NCI-H2107 (cell line): ENCODE results near the gene NRG2.

Experiments used
- DNase-seq: peaks from one replicate; lab custom pipeline; 2025; lab: John Stamatoyannopoulos, UW

NRG2 gene

DNA sequence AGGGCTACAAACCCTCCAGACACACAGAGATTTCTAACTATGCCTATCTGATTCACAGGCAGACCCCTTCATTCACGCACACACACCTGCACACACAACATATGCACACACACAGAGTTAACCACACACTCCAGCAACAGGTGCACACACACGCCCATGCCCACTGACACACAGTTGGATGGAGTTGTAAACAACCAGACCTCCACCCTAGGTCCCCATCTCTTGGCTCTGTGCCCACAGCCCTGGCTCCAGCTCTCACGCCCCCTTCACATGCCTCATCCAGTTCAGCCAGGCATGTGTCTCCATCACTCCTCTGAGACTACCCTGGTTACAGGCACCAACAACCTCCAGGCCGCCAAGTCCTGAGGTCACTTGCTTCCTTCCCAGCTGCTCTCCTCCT, 186.4 kb downstream of the NRG2 start:
- no peak for DNase-seq

- DNase-seq = no peak
Observed at GRCh38 chr5:139855946-139856540, 187.1 kb downstream of the NRG2 start.

DNA sequence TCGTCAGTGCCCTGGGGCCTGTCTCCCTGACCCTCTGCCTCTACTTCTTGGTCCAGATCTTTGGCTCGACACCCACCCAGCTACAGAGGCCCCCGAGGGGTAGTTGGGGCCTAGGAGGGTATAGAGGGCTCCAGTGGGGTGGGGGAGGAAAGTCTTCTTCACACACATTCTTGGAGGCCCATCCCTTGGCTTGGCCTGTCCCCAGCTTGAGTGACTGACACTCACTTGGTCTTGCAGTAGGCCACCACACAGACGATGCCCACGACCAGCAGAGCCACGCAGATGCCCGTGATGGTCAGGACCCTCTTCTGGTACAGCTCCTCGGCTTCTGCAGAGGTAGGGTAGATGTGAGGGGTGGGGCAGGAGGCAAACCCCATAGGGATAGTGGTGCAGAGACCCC, 187.6 kb downstream of the NRG2 start:
- no peak for DNase-seq

- no peak for DNase-seq
Observed at GRCh38 chr5:139854953-139855352, 188.1 kb downstream of the NRG2 start.

- DNase-seq = no peak
Observed at GRCh38 chr5:139854029-139854605, 189.0 kb downstream of the NRG2 start.

GRCh38 chr5:139852696-139853095, 190.4 kb downstream of the NRG2 start:
- DNase-seq = no peak

DNA sequence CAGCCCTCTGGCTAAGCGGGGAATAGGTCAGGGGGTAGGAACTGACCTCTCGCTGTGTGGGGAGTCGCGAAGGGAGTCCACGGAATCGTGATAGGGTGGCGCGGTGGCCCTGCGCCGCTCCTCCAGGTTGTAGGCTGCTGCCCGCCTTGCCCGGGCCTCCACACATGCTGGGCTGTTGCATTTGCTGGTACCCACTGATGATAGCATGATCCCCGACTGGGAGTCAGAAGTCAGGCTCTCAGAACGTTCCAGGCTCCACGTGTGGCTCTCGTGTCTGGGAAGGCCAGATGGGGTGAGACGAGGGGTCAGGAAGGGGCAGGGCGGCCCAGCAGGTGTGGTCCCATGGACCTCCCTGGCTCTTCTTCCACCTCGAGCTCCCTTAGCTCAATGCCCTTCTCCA, 191.5 kb downstream of the NRG2 start:
- DNase-seq = no peak

DNA sequence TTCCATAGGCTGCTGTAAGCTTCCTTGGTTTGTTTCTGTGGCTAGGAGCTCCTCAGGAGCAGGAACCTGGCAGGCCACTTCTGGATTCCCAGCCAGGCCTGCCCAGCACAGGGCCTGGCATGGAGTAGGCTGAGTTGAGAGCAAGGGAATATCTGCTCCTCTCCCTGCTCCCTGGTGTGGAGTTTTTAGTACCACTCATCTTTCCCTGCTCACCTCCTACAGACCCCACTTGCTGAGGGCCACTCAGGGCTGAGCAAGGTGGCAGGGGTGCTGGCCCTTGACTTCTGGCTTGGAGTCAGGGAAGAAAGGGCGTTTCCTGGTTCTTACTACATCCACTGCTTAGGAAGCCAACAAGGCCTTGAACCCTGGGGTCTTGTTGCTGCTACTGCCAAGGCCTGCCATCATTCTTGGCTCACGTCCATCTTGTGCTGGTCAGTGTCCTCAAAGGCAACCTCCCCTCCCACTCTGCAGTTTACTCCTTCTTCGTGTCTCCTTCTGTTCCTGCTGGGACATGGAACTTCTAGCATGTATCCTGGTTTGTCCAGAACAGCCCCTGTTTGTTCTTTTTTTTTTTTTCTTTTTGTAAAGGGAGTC, 192.6 kb downstream of the NRG2 start:
- DNase-seq = no peak

DNA sequence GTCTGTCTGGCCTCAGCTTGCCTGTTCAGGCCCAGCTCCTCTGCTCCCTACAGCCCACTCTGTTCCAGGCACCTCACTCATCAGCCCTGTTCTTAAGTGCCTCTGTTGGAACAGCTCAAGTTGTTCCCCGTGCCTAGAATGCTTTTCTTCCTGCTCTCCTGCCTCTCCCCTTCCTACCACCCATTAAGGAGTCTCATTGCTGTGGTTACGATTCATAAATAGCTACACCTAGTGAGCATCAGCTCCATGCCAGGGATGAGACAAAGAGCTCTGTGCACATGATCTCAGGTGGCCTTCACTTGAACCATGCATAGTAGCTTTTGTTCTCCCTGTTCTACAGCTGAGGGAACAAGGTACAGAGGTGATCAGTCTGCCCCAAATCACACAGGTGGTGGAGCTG, 193.2 kb downstream of the NRG2 start:
- DNase-seq = no peak

DNA sequence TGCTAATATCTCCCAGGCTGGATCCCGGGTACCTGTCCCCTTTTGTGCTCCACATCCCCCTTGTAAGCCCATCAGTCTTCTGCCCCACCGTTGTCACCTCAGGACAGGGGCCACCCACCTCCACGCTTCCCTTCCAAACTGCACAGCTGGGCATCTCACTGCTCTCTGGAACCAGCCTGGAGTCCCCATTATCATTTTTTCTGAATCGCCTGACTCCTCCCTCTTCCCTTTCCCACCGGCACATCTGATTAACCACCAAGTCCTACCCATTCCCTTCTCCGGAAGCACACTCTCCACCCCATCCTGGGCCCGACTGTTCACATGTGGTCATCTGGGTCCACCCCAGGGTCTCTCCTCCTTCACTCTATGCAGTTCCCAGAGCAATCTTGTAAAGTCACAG, 193.6 kb downstream of the NRG2 start:
- DNase-seq = no peak

- DNase-seq = no peak
Observed at GRCh38 chr5:139848508-139849100, 194.5 kb downstream of the NRG2 start.

GRCh38 chr5:139847790-139848507, 195.2 kb downstream of the NRG2 start:
- DNase-seq = no peak

- DNase-seq = no peak
Observed at GRCh38 chr5:139847091-139847490, 196.0 kb downstream of the NRG2 start.

- no peak for DNase-seq
Observed at GRCh38 chr5:139845846-139846681, 197.0 kb downstream of the NRG2 start.

DNA sequence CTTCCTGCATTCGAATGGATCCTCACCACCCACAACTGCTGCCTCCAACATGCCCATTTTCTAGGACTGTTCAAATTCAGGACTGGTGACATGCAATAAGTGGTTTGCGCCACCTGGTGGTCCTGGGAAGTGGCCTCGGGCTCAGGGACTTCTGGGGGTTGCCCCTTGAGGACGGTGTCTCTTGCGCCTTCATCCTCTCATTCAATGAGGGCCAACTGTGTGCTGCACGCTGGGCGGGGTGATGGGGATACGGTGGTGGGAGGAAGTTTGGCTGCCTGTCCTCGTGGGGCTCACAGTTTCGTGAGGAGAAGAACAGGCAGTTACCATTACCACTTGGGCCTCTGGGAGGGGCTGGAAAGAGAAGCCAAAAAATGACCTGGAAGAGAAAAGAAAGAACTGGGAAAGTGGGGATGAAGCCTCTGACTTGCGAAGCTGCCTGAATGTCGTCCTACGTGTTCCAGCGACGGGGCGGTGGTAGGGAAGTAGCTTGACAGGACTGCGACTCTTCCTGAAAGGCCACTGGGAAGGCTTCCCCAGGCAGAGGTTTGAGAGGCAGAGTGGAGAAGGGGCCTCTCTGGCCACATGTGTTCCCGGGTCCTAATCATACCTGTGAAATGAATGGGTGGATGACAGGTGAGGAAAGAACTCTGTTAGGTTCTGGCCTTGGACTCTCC, 198.5 kb downstream of the NRG2 start:
- DNase-seq = no peak

GRCh38 chr5:139843991-139844390, 199.1 kb downstream of the NRG2 start:
- no peak for DNase-seq

DNA sequence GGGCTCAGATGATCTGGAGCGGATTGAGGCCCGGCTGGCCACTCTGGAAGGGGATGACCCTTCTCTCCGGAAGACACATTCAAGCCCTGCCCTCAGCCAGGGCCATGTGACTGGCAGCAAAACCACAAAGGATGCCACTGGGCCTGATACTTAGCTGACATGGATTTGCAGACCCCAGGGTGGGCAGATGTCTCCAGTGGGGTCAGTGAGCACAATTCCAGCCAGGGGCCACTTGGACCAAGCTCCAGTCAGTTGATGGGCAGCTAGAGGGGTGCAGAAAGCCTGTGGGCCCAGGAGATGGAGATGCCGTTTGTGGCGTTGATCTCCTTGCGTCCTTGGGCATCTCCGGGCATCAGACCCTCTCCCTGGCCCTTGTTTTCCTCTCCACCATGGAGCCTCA, 200.8 kb downstream of the NRG2 start:
- DNase-seq = no peak

GRCh38 chr5:139841549-139841948, 201.6 kb downstream of the NRG2 start:
- no peak for DNase-seq

GRCh38 chr5:139839918-139840317, 203.2 kb downstream of the NRG2 start:
- no peak for DNase-seq

DNA sequence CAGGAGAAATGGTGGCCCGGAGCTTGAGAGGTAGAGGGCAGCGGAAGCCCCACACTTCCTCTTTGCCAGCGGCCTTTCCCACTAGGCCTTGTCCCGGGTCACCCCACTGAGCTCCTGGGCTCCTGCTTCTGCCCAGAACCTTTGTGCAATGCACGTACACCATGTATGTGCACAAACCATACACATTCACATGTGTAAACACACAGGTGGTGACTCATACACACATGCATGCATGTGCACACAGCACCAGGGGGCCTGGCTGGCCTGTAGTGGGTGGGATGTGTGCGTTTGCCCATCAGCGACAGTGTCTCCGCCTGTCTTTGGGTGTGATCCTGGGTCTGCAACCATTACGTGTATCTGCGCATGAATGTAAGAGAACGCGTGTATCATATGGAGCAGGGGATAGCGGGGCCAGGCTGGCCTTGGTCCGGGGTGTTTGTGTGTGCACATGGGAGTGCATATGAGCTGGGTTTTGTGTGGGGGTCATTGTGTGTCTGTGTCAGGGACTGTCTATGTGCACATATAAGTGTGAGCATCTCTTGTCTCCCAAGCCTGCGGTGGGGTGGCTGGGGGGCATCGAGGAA, 203.8 kb downstream of the NRG2 start:
- no peak for DNase-seq
